Measurements from ENCODE around the gene ANO3.

- TF ChIP-seq POLR2A (IDR thresholded peaks at IDR 0.05; ENCODE audit: low read depth, low read length) (no peak), POLR2AphosphoS5 (IDR thresholded peaks at IDR 0.05; ENCODE audit: low read depth, low read length) (no peak), TAF1 (IDR thresholded peaks at IDR 0.05; ENCODE audit: borderline replicate concordance, low read depth, low read length) (no peak)
Measured at GRCh38 chr11:26556582-26556981, 224.7 kb downstream of the ANO3 start.

Measured in GM12892 (cell line).